H1 (cell line): ENCODE measurements around the gene AGPAT4. TPM values are rescaled to one million over a fixed set of nuclear protein-coding genes. Genes with fewer than 3 reads are reported as not detected.

Experiments
- CTCF ChIA-PET: fragments of 300-600 bp; sonication (Branson Sonifier 250); formaldehyde crosslinking; loops from one replicate; lab custom pipeline; 2021; ENCODE audit not compliant: partially characterized antibody; lab: Charles Lee
- POLR2A ChIA-PET: fragments of 300-600 bp; sonication (Branson Sonifier 250); formaldehyde crosslinking; loops from one replicate; lab custom pipeline; 2021; ENCODE audit warnings: inconsistent platforms; ENCODE audit not compliant: partially characterized antibody; lab: Charles Lee
- DNase-seq, 2 experiments: peaks; one replicate each; pipeline versions ENCODE4 v3.0.0 to v3.0.0-alpha.2; 2010 to 2022; ENCODE audit warnings: low spot score in 2 of 2, low read depth in 1 of 2, mixed read lengths in 1 of 2
- FAIRE-seq: peaks from 2 replicates; lab custom pipeline; 2011; peaks lifted over from hg19 to GRCh38; lab: Jason Lieb, UNC
- H2AFZ ChIP-seq: 2 replicates; pipeline ENCODE4 v1.8.1; 2012; ENCODE audit warnings: low read length, inconsistent platforms
- H2AK5ac ChIP-seq: 2 replicates; pipeline ENCODE4 v1.6.1; 2013; ENCODE audit warnings: low read depth, low read length
- H2BK120ac ChIP-seq: replicated peaks from 2 replicates; pipeline ENCODE3; 2013; ENCODE audit warnings: low read depth, low read length, inconsistent platforms
- H2BK12ac ChIP-seq: 2 replicates; pipeline ENCODE4 v1.6.1; 2013; ENCODE audit warnings: low read depth, low read length
- H2BK15ac ChIP-seq: 2 replicates; pipeline ENCODE4 v1.6.1; 2013; ENCODE audit warnings: low read length
- H2BK20ac ChIP-seq: 2 replicates; pipeline ENCODE4 v1.6.1; 2013; ENCODE audit warnings: low read length
- H2BK5ac ChIP-seq: 2 replicates; pipeline ENCODE4 v1.6.1; 2013; ENCODE audit warnings: low read depth, low read length
- H3K14ac ChIP-seq: 2 replicates; pipeline ENCODE4 v1.6.1; 2013; ENCODE audit warnings: inconsistent platforms; ENCODE audit not compliant: insufficient read length
- H3K18ac ChIP-seq: 2 replicates; pipeline ENCODE4 v1.6.1; 2013; ENCODE audit warnings: low read length; ENCODE audit errors: extremely low read depth
- H3K23ac ChIP-seq: 2 replicates; pipeline ENCODE4 v1.6.1; 2013; ENCODE audit warnings: inconsistent platforms; ENCODE audit not compliant: insufficient read length
- H3K23me2 ChIP-seq: 2 replicates; pipeline ENCODE4 v1.6.1; 2013; ENCODE audit warnings: low read depth, low read length
- H3K27ac ChIP-seq: 2 replicates; pipeline ENCODE4 v1.6.1; 2011; ENCODE audit warnings: low read depth, low read length, inconsistent platforms
- H3K27me3 ChIP-seq, 4 experiments: replicated peaks in 1 of 4; 1 replicate in 1 of 4; 2 replicates in 3 of 4; pipeline versions ENCODE4 v1.6.1 to v1.8.1; 2011 to 2013; ENCODE audit warnings: low read length in 3 of 4, mild to moderate bottlenecking in 3 of 4, inconsistent platforms in 2 of 4, mixed read lengths in 2 of 4, moderate library complexity in 1 of 4; ENCODE audit not compliant: control insufficient read depth in 3 of 4, insufficient read depth in 3 of 4; ENCODE audit errors: extremely low read depth in 1 of 4
- H3K36me3 ChIP-seq, 4 experiments: 2 replicates each; pipeline versions ENCODE4 v1.6.1 to v1.8.1; 2011 to 2013; ENCODE audit warnings: mild to moderate bottlenecking in 4 of 4, low read length in 3 of 4, moderate library complexity in 2 of 4, control low read depth in 1 of 4, inconsistent platforms in 1 of 4; ENCODE audit not compliant: insufficient read depth in 4 of 4, control insufficient read depth in 2 of 4
- H3K4ac ChIP-seq: replicated peaks from 2 replicates; pipeline ENCODE3; 2013; ENCODE audit warnings: low read length, low read depth, mixed read lengths, inconsistent platforms; ENCODE audit not compliant: insufficient read length
- H3K4me1 ChIP-seq, 4 experiments: replicated peaks in 1 of 4; 1 replicate in 1 of 4; 2 replicates in 3 of 4; pipeline versions ENCODE4 v1.6.1 to v1.8.1; 2011 to 2013; ENCODE audit warnings: low read length in 3 of 4, inconsistent platforms in 2 of 4, mixed read lengths in 1 of 4; ENCODE audit not compliant: insufficient read depth in 4 of 4, control insufficient read depth in 3 of 4
- H3K4me2 ChIP-seq, 2 experiments: 2 replicates each; pipeline versions ENCODE4 v1.6.1 to v1.8.1; 2011 to 2013; ENCODE audit warnings: low read depth in 2 of 2, low read length in 2 of 2, control low read depth in 1 of 2, inconsistent platforms in 1 of 2, mild to moderate bottlenecking in 1 of 2; ENCODE audit not compliant: insufficient read depth in 1 of 2
- H3K4me3 ChIP-seq, 4 experiments: fragments of 200-600, 300-600 bp in 1 of 4; sonication (generic), shearing (Covaris generic), sonication (Bioruptor Twin) in 1 of 4; 2 replicates each; pipeline versions ENCODE4 v1.5.1 to v1.8.1; 2011 to 2016; ENCODE audit warnings: low read length in 4 of 4, low read depth in 3 of 4, control low read depth in 2 of 4, inconsistent platforms in 2 of 4, mild to moderate bottlenecking in 2 of 4, mixed read lengths in 1 of 4, moderate library complexity in 1 of 4; ENCODE audit not compliant: insufficient read depth in 2 of 4; ENCODE audit errors: extremely low read depth in 1 of 4
- H3K56ac ChIP-seq: replicated peaks from 2 replicates; pipeline ENCODE3; 2013; ENCODE audit warnings: low read depth, mild to moderate bottlenecking, mixed read lengths, low read length, inconsistent platforms; ENCODE audit not compliant: insufficient read length
- H3K79me1 ChIP-seq: 2 replicates; pipeline ENCODE4 v1.6.1; 2013; ENCODE audit warnings: low read depth, low read length, control low read depth
- H3K79me2 ChIP-seq, 2 experiments: 2 replicates each; pipeline versions ENCODE4 v1.6.1 to v1.8.1; 2012 to 2013; ENCODE audit warnings: low read length in 2 of 2, mild to moderate bottlenecking in 2 of 2, inconsistent platforms in 1 of 2; ENCODE audit not compliant: insufficient read depth in 2 of 2, control insufficient read depth in 1 of 2
- H3K9ac ChIP-seq, 4 experiments: replicated peaks in 1 of 4; 1 replicate in 1 of 4; 2 replicates in 3 of 4; pipeline versions ENCODE4 v1.6.1 to v1.8.1; 2011 to 2013; ENCODE audit warnings: low read depth in 3 of 4, low read length in 3 of 4, control low read depth in 2 of 4, mild to moderate bottlenecking in 2 of 4, moderate library complexity in 2 of 4, inconsistent platforms in 1 of 4; ENCODE audit errors: extremely low read depth in 1 of 4
- H3K9me3 ChIP-seq, 2 experiments: 2 replicates each; pipeline versions ENCODE4 v1.6.1 to v1.8.1; 2012 to 2013; ENCODE audit warnings: mild to moderate bottlenecking in 2 of 2, moderate library complexity in 2 of 2, control low read depth in 1 of 2, inconsistent platforms in 1 of 2, low read depth in 1 of 2, low read length in 1 of 2, mixed read lengths in 1 of 2; ENCODE audit not compliant: insufficient read depth in 2 of 2
- H4K20me1 ChIP-seq, 2 experiments: replicated peaks in 1 of 2; 2 replicates each; pipeline versions ENCODE3 to v1.8.1; 2011 to 2013; ENCODE audit warnings: inconsistent platforms in 2 of 2, low read length in 2 of 2, mild to moderate bottlenecking in 1 of 2; ENCODE audit not compliant: insufficient read depth in 2 of 2, control insufficient read depth in 1 of 2
- H4K5ac ChIP-seq: 2 replicates; pipeline ENCODE4 v1.6.1; 2013; ENCODE audit warnings: low read length, low read depth, mixed read lengths, inconsistent platforms; ENCODE audit not compliant: insufficient read length
- H4K8ac ChIP-seq: 2 replicates; pipeline ENCODE4 v1.8.0; 2013; ENCODE audit warnings: mild to moderate bottlenecking, moderate library complexity, low read length, inconsistent platforms; ENCODE audit not compliant: insufficient read depth; ENCODE audit errors: extremely low read depth
- H4K91ac ChIP-seq: replicated peaks from 2 replicates; pipeline ENCODE3; 2013; ENCODE audit warnings: low read length, mixed read lengths, inconsistent platforms; ENCODE audit not compliant: insufficient read length
- BACH1 ChIP-seq: IDR thresholded peaks from 2 replicates; pipeline ENCODE4 v1.6.1; 2012; ENCODE audit warnings: low read length, improper control_type of control experiment
- E2F6 ChIP-seq: IDR thresholded peaks from 2 replicates; pipeline ENCODE4 v1.6.1; 2012; ENCODE audit warnings: inconsistent platforms
- EZH2 ChIP-seq: fragments of 200-600 bp; sonication (generic); IDR thresholded peaks from 2 replicates; pipeline ENCODE4 v1.7.1; 2012; ENCODE audit warnings: low read depth, mild to moderate bottlenecking, moderate library complexity, low read length, inconsistent platforms; ENCODE audit not compliant: severe bottlenecking
- RXRA ChIP-seq: IDR thresholded peaks from 2 replicates; pipeline ENCODE4 v1.6.1; 2011; ENCODE audit warnings: low read depth, mild to moderate bottlenecking, low read length, moderate library complexity; ENCODE audit not compliant: insufficient read depth
- SP1 ChIP-seq: IDR thresholded peaks from 2 replicates; pipeline ENCODE4 v1.6.1; 2011; ENCODE audit warnings: low read depth, low read length
- SRF ChIP-seq: IDR thresholded peaks from 2 replicates; pipeline ENCODE4 v1.6.1; 2011; ENCODE audit warnings: mild to moderate bottlenecking, low read depth, low read length, moderate library complexity
- SUZ12 ChIP-seq: fragments of 200-600 bp; sonication (generic); IDR thresholded peaks from 2 replicates; pipeline ENCODE4 v1.6.1; 2012; ENCODE audit warnings: mild to moderate bottlenecking, inconsistent platforms, low read length, moderate library complexity, mixed read lengths
- ZNF274 ChIP-seq: IDR thresholded peaks from 2 replicates; pipeline ENCODE4 v1.7.0; 2012; ENCODE audit warnings: low read length, borderline replicate concordance; ENCODE audit errors: extremely low read depth
- WGBS, 2 experiments: shearing (Covaris generic) in 1 of 2; methylation state at CpG; one replicate each; pipeline versions ENCODE4 v1.1.6 to v1.1.7; 2013 to 2015; ENCODE audit warnings: low lambda C conversion rate in 2 of 2, mixed read lengths in 2 of 2, inconsistent platforms in 1 of 2, low coverage in 1 of 2, missing lambda C conversion rate in 1 of 2; ENCODE audit not compliant: insufficient replicate concordance in 2 of 2, insufficient coverage in 1 of 2, insufficient read length in 1 of 2; ENCODE audit errors: extremely low coverage in 1 of 2, missing lambda C conversion rate in 1 of 2; 5-methylcytosine and 5-hydroxymethylcytosine counted together
- polyA plus RNA-seq, 7 experiments: library from polyadenylated mRNA; depleted of rRNA in 3 of 7; stranded (reverse) in 5 of 7; unstranded in 2 of 7; fragments of >200 nt in 5 of 7; fragments of 200-250 nt in 2 of 7; gene quantifications; 1 replicate in 5 of 7; 2 replicates in 1 of 7; 4 replicates in 1 of 7; pipeline versions ENCODE4 v1.2.1 to v1.2.3, GENCODE V29; 2011 to 2013; ENCODE audit warnings: missing spikeins in 2 of 7, mixed read lengths in 2 of 7
- total RNA-seq: library from RNA; stranded (reverse); fragmentation: NEBNext Ultra II Directional; extraction: Animal tissue kit (Norgen Biotek cat#: 25700); gene quantifications from 2 replicates; pipeline ENCODE4 v1.2.1, GENCODE V29; 2021

The AGPAT4 gene
- total and polyA plus RNA-seq, 2 of the 8 experiments (the other 6 are each of a cell fraction or from before 2014, with no cell fraction given) = 13.5 to 23.8 TPM

- Histone ChIP-seq H3K9me3 (no peaks in the 10 kb centered on the region), H2BK12ac (no peak overlapping the region), H4K20me1 (peaks cover 0 to 4% of the 10 kb centered on the region in 2 experiments), H2BK20ac (no peak overlapping the region), H3K79me1 (peaks cover 11% of the 10 kb centered on the region), H2AK5ac (no peak overlapping the region), H3K23me2 (no peaks in the 10 kb centered on the region), H3K4ac (no peak overlapping the region), H3K4me2 (no peak overlapping the region; a peak in 1 of 4 replicates), H4K8ac (no peak overlapping the region), H3K56ac (no peak overlapping the region), H2BK15ac (no peak overlapping the region), H3K27me3 (no peaks in the 10 kb centered on the region), H3K14ac (no peak overlapping the region), H3K79me2 (peaks cover 0 to 9% of the 10 kb centered on the region in 2 experiments; a peak in 1 of 4 replicates), H2BK5ac (no peak overlapping the region), H3K36me3 (peaks cover 0 to 17% (median 1%) of the 10 kb centered on the region in 4 experiments; a peak in 3 of 8 replicates), H3K4me3 (no peak overlapping the region), H3K18ac (no peak overlapping the region), H4K91ac (no peak overlapping the region), H4K5ac (no peak overlapping the region), H3K4me1 (peaks cover 2 to 21% (median 13%) of the 10 kb centered on the region in 4 experiments), H3K23ac (no peak overlapping the region), H2AFZ (no peak overlapping the region), H3K9ac (no peak overlapping the region), H2BK120ac (no peak overlapping the region), H3K27ac (no peak overlapping the region)
- no peak for FAIRE-seq
- WGBS, 2 experiments = 96% methylated on average over 2 of the region's 2 CpGs; no CpG with 5 or more reads in 1 of the 2 experiments
- DNase-seq = no peak
- CTCF ChIA-PET = interaction anchor here (1.2 to 3.1 kb wide), 5 partner anchors 16 to 210 kb away, joined by 3 to 8 read pairs (median 6); no protein-coding TSS in a partner anchor
- POLR2A ChIA-PET = no interaction called here
- TF ChIP-seq BACH1 (no peak), E2F6 (no peak), ZNF274 (no peak), EZH2 (no peak), SUZ12 (no peak), RXRA (no peak), SRF (no peak), SP1 (no peak)
These were observed 104.8 kb downstream of the AGPAT4 start for GRCh38 chr6:161169035-161169434.
